Stimulated activated naive CD8-positive, alpha-beta T cell treated with anti-CD3 and anti-CD28 coated beads, Interleukin-15, amount 100 ng/mL, for 72 hours (primary cell): ENCODE data around the gene ANKRD11.
"Not testable (repeated sequence)": the region's sequence is repeated elsewhere in the genome, so short reads cannot be mapped to it uniquely, and the experiment has no call there.

Source experiments
- ATAC-seq: fragments of 150-1000 bp; cut with Tn5 transposase; 2 replicates; pipeline ENCODE4 v1.10.0; 2021; ENCODE audit warnings: mild to moderate bottlenecking, moderate library complexity
- DNase-seq, 2 donors: peaks; one replicate each; pipeline ENCODE4 v3.0.0; 2021 to 2022
- H3K27ac Mint-ChIP-seq, 2 donors: one replicate each; pipeline ENCODE4 v1.8.0; 2022; ENCODE audit warnings: mild to moderate bottlenecking in 2 of 2, mixed read lengths in 2 of 2, moderate library complexity in 2 of 2
- H3K27me3 Mint-ChIP-seq: one replicate; pipeline ENCODE4 v1.8.0; 2022; ENCODE audit warnings: mixed read lengths
- H3K4me1 Mint-ChIP-seq: one replicate; pipeline ENCODE4 v1.8.0; 2022; ENCODE audit warnings: mild to moderate bottlenecking, mixed read lengths
- H3K4me3 Mint-ChIP-seq, 2 donors: one replicate each; pipeline ENCODE4 v1.8.0; 2022; ENCODE audit warnings: mild to moderate bottlenecking in 2 of 2, mixed read lengths in 2 of 2, moderate library complexity in 1 of 2
- H3K9me3 Mint-ChIP-seq, 2 donors: one replicate each; pipeline ENCODE4 v1.8.0; 2022; ENCODE audit warnings: mixed read lengths in 2 of 2

The ANKRD11 gene

GRCh38 chr16:89475144-89475543 is 15.2 kb downstream of the ANKRD11 start:
- H3K9me3 Mint-ChIP-seq = no peaks in the 10 kb centered on the region
- H3K4me3 Mint-ChIP-seq = peak overlapping the region; percentile 15 to 37
- H3K27ac Mint-ChIP-seq = peak overlapping the region; percentile 31 to 63
- H3K4me1 Mint-ChIP-seq = peaks cover 99% of the 10 kb centered on the region
- ATAC-seq = no peak
- no peak for DNase-seq
- H3K27me3 Mint-ChIP-seq = no peaks in the 10 kb centered on the region

DNA sequence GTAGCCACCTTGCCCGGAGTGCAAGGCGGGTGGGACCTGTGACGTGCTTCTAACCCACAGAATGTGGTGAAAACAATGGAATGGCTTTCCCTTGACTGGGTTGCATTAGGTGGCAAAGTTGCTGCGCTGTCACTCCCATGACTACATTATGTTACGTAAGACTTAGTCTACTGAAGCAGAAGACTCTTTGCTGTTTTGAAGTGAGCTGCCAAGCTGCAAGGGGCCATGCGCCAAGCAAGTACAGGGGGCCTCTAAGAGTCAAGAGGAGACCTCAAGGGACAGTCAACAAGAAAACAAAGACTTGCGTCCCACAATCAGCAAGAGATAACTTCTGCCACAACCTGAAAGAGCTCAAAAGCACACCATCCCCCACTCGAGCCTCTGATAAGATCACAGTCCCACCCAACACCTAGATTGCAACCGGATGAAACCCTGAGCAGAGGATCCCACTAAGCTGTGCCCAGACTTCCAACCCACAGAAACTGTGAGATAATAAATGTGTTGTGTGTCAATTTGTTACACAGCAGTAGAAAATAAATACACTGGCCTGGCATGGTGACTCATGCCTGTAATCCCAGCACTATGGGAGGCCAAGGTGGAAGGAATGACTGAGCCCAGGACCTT is 16.5 kb downstream of the ANKRD11 start:
- DNase-seq (no peak), ATAC-seq (no peak)
- Mint-ChIP-seq H3K27ac (no peak overlapping the region), H3K9me3 (no peaks in the 10 kb centered on the region), H3K4me1 (peaks cover 96% of the 10 kb centered on the region), H3K27me3 (no peaks in the 10 kb centered on the region), H3K4me3 (peak overlapping the region; percentile 6 to 34)

DNA sequence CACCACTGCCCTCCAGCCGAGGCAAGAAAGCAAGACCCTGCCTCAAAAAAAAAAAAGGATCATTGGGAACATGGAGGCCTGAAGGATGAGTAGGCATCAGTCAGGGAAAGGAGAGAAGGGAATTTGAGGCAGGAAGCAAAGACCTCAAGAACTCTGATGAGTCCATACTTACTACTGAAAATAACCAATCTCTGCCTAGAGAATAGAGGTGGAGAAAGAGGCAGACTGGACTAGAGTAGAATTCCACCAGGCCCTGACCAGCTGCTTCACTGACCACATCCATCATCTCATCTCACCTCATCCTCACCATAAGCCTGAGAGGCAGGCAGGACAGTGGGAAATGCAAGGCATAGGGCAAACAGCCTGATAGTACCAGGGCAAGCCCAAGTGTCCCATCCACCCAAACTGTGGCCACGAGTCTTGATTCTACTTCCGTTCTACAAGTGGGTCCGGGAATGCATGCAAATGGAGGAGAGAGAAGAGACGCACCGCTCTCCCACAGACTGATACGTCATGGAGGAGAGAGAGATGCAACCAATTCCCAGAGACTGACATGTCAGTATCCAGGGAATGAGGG is 17.1 kb downstream of the ANKRD11 start:
- ATAC-seq = no peak
- Mint-ChIP-seq H3K9me3 (no peaks in the 10 kb centered on the region), H3K4me1 (peaks cover 96% of the 10 kb centered on the region), H3K27me3 (no peaks in the 10 kb centered on the region), H3K4me3 (peak overlapping the region; percentile 7 to 24), H3K27ac (peak overlapping the region; percentile 20)
- DNase-seq = no peak

- H3K4me3 Mint-ChIP-seq = peak overlapping the region; percentile 7 to 24
- peak overlapping the region; percentile 20 to 54 for H3K27ac Mint-ChIP-seq
- no peak for DNase-seq
- H3K27me3 Mint-ChIP-seq = no peaks in the 10 kb centered on the region
- no peak for ATAC-seq
- peaks cover 96% of the 10 kb centered on the region for H3K4me1 Mint-ChIP-seq
- H3K9me3 Mint-ChIP-seq = no peaks in the 10 kb centered on the region
These were observed 17.7 kb downstream of the ANKRD11 start for GRCh38 chr16:89472711-89473075.

- Mint-ChIP-seq H3K4me3 (no peak overlapping the region), H3K27me3 (no peaks in the 10 kb centered on the region), H3K9me3 (no peaks in the 10 kb centered on the region), H3K27ac (no peak overlapping the region), H3K4me1 (peaks cover 82% of the 10 kb centered on the region)
- ATAC-seq (no peak), DNase-seq (no peak)
These were observed 23.0 kb downstream of the ANKRD11 start for GRCh38 chr16:89467382-89467781.

DNA sequence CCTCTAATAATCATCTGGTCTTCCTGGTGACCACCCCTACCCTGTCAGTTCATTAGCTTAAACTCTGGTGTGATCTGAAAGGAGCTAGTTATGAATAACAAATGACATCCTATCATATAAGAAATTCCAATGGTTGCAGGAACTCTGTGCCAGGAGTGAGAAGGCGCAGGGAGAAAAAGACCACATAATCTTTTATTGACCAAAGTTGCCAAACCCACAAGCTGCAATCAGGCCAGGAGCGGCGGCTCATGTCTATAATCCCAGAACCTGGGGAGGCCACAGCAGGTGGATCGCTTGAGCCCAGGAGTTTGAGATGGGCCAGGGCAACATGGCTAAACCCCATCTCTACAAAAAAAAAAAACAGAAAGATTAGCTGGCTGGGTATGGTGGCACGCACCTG is 23.4 kb downstream of the ANKRD11 start:
- H3K9me3 Mint-ChIP-seq = no peaks in the 10 kb centered on the region
- DNase-seq (no peak), ATAC-seq (no peak)
- peak overlapping the region in 1 of 2 donors; percentile 54 for H3K27ac Mint-ChIP-seq
- no peak overlapping the region for H3K4me3 Mint-ChIP-seq
- H3K4me1 Mint-ChIP-seq = peaks cover 78% of the 10 kb centered on the region
- H3K27me3 Mint-ChIP-seq = no peaks in the 10 kb centered on the region

GRCh38 chr16:89463312-89463711 is 27.0 kb downstream of the ANKRD11 start:
- not testable (repeated sequence) for ATAC-seq, H3K9me3 Mint-ChIP-seq, H3K4me3 Mint-ChIP-seq, H3K27me3 Mint-ChIP-seq, H3K27ac Mint-ChIP-seq, DNase-seq
- peaks cover 73% of the 10 kb centered on the region for H3K4me1 Mint-ChIP-seq

- not testable (repeated sequence) for H3K9me3 Mint-ChIP-seq, H3K27ac Mint-ChIP-seq, ATAC-seq, DNase-seq, H3K4me3 Mint-ChIP-seq, H3K27me3 Mint-ChIP-seq
- H3K4me1 Mint-ChIP-seq = peaks cover 73% of the 10 kb centered on the region
These were observed 27.7 kb downstream of the ANKRD11 start for GRCh38 chr16:89462639-89463038.

DNA sequence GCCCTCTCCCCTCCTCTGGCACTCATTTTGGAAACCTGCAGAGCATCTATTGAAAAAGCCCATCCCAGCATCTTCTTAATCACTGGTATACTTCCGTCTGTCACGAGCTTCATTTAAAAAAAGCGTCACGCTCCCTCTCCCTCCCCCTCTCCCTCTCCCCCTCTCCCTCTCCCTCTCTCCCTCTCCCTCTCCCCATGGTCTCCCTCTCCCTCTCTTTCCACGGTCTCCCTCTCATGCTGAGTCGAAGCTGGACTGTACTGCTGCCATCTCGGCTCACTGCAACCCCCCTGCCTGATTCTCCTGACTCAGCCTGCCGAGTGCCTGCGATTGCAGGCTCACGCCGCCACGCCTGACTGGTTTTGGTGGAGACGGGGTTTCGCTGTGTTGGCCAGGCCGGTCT is 28.5 kb downstream of the ANKRD11 start:
- Mint-ChIP-seq H3K27ac (peak overlapping the region in 1 of 2 donors; percentile 56), H3K4me1 (peaks cover 67% of the 10 kb centered on the region)
- H3K4me3 Mint-ChIP-seq, DNase-seq, ATAC-seq, H3K9me3 Mint-ChIP-seq, H3K27me3 Mint-ChIP-seq: not testable (repeated sequence)

- Mint-ChIP-seq H3K4me1 (peaks cover 67% of the 10 kb centered on the region), H3K9me3 (no peaks in the 10 kb centered on the region), H3K27ac (peak overlapping the region in 1 of 2 donors; percentile 60), H3K4me3 (no peak overlapping the region), H3K27me3 (no peaks in the 10 kb centered on the region)
- ATAC-seq (no peak), DNase-seq (no peak)
These were observed 29.8 kb downstream of the ANKRD11 start for GRCh38 chr16:89460556-89460955.

- DNase-seq (no peak), ATAC-seq (no peak)
- H3K27me3 Mint-ChIP-seq = no peaks in the 10 kb centered on the region
- H3K9me3 Mint-ChIP-seq = no peaks in the 10 kb centered on the region
- H3K27ac Mint-ChIP-seq = peak overlapping the region; percentile 75 to 82
- H3K4me3 Mint-ChIP-seq = no peak overlapping the region
- H3K4me1 Mint-ChIP-seq = peaks cover 62% of the 10 kb centered on the region
These were observed 31.4 kb downstream of the ANKRD11 start for GRCh38 chr16:89458967-89459366.

- ATAC-seq = no peak
- H3K4me1 Mint-ChIP-seq = peaks cover 65% of the 10 kb centered on the region
- no peaks in the 10 kb centered on the region for H3K27me3 Mint-ChIP-seq
- H3K9me3 Mint-ChIP-seq = no peaks in the 10 kb centered on the region
- DNase-seq = no peak
- H3K4me3 Mint-ChIP-seq = no peak overlapping the region
- H3K27ac Mint-ChIP-seq = peak overlapping the region; percentile 75 to 82
These were observed 31.8 kb downstream of the ANKRD11 start for GRCh38 chr16:89458551-89458950.

- H3K9me3 Mint-ChIP-seq = no peaks in the 10 kb centered on the region
- H3K4me3 Mint-ChIP-seq = peak overlapping the region in 1 of 2 donors; percentile 20
- no peaks in the 10 kb centered on the region for H3K27me3 Mint-ChIP-seq
- H3K27ac Mint-ChIP-seq = peak overlapping the region in 1 of 2 donors; percentile 77
- ATAC-seq (no peak), DNase-seq (no peak)
- H3K4me1 Mint-ChIP-seq = peaks cover 84% of the 10 kb centered on the region
These were observed 33.9 kb downstream of the ANKRD11 start for GRCh38 chr16:89456419-89456959.

- Mint-ChIP-seq H3K27ac (no peak overlapping the region), H3K27me3 (no peaks in the 10 kb centered on the region), H3K4me3 (no peak overlapping the region), H3K4me1 (peaks cover 85% of the 10 kb centered on the region), H3K9me3 (no peaks in the 10 kb centered on the region)
- ATAC-seq = no peak
- DNase-seq = no peak
These were observed 34.7 kb downstream of the ANKRD11 start for GRCh38 chr16:89455692-89456091.

DNA sequence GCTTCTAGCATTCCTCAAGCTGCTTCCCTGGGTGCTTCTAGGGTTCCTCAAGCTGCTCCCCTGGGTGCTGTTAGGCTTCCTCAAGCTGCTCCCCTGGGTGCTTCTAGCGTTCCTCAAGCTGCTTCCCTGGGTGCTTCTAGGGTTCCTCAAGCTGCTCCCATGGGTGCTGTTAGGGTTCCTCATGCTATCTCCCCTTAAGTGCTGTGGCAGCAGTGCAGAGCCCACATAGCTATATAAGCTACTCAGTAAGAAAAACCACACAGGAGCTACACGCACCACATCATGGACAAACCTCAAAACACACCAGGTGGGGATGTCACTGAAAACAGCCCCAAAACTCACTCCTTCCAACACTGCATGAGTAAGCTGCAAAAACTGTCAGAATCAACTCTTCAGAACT is 35.2 kb downstream of the ANKRD11 start:
- no peak overlapping the region for H3K27ac Mint-ChIP-seq
- ATAC-seq (peak; percentile 77), DNase-seq (no peak)
- H3K4me1 Mint-ChIP-seq = peaks cover 85% of the 10 kb centered on the region
- no peaks in the 10 kb centered on the region for H3K9me3 Mint-ChIP-seq
- no peaks in the 10 kb centered on the region for H3K27me3 Mint-ChIP-seq
- H3K4me3 Mint-ChIP-seq = peak overlapping the region in 1 of 2 donors; percentile 11

DNA sequence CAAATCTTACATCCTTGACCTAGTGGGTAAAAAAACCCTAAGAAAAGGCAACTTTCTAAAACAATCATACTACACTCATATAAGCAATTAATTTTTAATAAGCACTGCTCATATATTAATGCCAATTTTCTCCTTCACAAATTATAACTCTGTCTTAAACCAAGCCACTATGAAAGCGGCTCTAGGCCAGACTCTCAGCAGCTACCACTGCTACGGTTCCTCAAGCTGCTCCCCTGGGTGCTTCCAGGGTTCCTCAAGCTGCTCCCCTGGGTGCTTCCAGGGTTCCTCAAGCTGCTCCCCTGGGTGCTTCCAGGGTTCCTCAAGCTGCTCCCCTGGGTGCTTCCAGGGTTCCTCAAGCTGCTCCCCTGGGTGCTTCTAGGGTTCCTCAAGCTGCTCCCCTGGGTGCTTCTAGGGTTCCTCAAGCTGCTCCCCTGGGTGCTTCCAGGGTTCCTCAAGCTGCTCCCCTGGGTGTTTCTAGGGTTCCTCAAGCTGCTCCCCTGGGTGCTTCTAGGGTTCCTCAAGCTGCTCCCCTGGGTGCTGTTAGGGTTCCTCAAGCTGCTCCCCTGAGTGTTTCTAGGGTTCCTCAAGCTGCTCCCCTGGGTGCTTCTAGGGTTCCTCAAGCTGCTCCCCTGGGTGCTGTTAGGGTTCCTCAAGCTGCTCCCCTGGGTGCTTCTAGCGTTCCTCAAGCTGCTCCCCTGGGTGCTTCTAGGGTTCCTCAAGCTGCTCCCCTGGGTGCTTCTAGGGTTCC is 35.8 kb downstream of the ANKRD11 start:
- H3K4me1 Mint-ChIP-seq = peaks cover 88% of the 10 kb centered on the region
- H3K27me3 Mint-ChIP-seq, ATAC-seq, H3K27ac Mint-ChIP-seq, H3K9me3 Mint-ChIP-seq, DNase-seq: not testable (repeated sequence)
- peak overlapping the region in 1 of 2 donors; percentile 54 for H3K4me3 Mint-ChIP-seq
